Measurements from ENCODE around the gene ZNF446. TPM values are rescaled to one million over a fixed set of nuclear protein-coding genes. Genes with fewer than 3 reads are reported as not detected.
A peak's percentile ranks its signal among the peaks of the same experiment; 100 is the strongest.

The ZNF446 gene
- total RNA-seq, 1 experiment from 2014 or later: 6.0 TPM

GRCh38 chr19:58499021-58499927, 23.1 kb downstream of the ZNF446 start (continued):
- TF ChIP-seq PRDM15 (CRISPR knock-in tag; IDR thresholded peaks at IDR 0.05) (no peak), ZBTB43 (CRISPR knock-in tag; IDR thresholded peaks at IDR 0.05) (0 out of 2 replicates have a peak, but pooled peaks have one; percentile 33), USF1 (CRISPR knock-in tag; IDR thresholded peaks at IDR 0.05) (no peak), ZNF232 (CRISPR knock-in tag; IDR thresholded peaks at IDR 0.05) (no peak), NR3C1 (CRISPR knock-in tag; conservative IDR thresholded peaks at IDR 0.05; ENCODE audit: low read depth) (no peak), IRF2 (CRISPR knock-in tag; IDR thresholded peaks at IDR 0.05; ENCODE audit: borderline replicate concordance, low read depth) (no peak), NR2C2 (CRISPR knock-in tag; IDR thresholded peaks at IDR 0.05) (peak; percentile 61), FOXP4 (CRISPR knock-in tag; IDR thresholded peaks at IDR 0.05) (peak; percentile 91), SP1 (CRISPR knock-in tag; conservative IDR thresholded peaks at IDR 0.05) (peak; percentile 82), AR (CRISPR knock-in tag; IDR thresholded peaks at IDR 0.05) (no peak), IRF1 (CRISPR knock-in tag; IDR thresholded peaks at IDR 0.05) (peak; percentile 68; the same call in 1 of the 2 replicates), CBFB (CRISPR knock-in tag; IDR thresholded peaks at IDR 0.05; ENCODE audit: low read depth) (no peak), CDX4 (CRISPR knock-in tag; IDR thresholded peaks at IDR 0.05; ENCODE audit: borderline replicate concordance) (no peak), HMGA2 (CRISPR knock-in tag; IDR thresholded peaks at IDR 0.05) (no peak), NFYB (CRISPR knock-in tag; conservative IDR thresholded peaks at IDR 0.05; ENCODE audit: low read depth) (no peak), NFE2L1 (CRISPR knock-in tag; IDR thresholded peaks at IDR 0.05) (no peak), GABPB1 (CRISPR knock-in tag; IDR thresholded peaks at IDR 0.05) (peak; percentile 89)
- TF ChIP-seq, protein P1, sequence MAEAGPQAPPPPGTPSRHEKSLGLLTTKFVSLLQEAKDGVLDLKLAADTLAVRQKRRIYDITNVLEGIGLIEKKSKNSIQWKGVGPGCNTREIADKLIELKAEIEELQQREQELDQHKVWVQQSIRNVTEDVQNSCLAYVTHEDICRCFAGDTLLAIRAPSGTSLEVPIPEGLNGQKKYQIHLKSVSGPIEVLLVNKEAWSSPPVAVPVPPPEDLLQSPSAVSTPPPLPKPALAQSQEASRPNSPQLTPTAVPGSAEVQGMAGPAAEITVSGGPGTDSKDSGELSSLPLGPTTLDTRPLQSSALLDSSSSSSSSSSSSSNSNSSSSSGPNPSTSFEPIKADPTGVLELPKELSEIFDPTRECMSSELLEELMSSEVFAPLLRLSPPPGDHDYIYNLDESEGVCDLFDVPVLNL (CRISPR knock-in tag; IDR thresholded peaks at IDR 0.05; ENCODE audit: borderline replicate concordance, low read depth): no peak
- TF ChIP-seq, protein P2, sequence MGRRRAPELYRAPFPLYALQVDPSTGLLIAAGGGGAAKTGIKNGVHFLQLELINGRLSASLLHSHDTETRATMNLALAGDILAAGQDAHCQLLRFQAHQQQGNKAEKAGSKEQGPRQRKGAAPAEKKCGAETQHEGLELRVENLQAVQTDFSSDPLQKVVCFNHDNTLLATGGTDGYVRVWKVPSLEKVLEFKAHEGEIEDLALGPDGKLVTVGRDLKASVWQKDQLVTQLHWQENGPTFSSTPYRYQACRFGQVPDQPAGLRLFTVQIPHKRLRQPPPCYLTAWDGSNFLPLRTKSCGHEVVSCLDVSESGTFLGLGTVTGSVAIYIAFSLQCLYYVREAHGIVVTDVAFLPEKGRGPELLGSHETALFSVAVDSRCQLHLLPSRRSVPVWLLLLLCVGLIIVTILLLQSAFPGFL (CRISPR knock-in tag; IDR thresholded peaks at IDR 0.05; ENCODE audit: borderline replicate concordance): no peak
